Measurements from ENCODE around the gene MIA. TPM values are rescaled to one million over a fixed set of nuclear protein-coding genes. Genes with fewer than 3 reads are reported as not detected.

The MIA gene
- total and polyA plus RNA-seq, 9 of the 15 experiments (the other 6 are each of a cell fraction or from before 2014, with no cell fraction given): 0.21 TPM; not detected in 8

DNA sequence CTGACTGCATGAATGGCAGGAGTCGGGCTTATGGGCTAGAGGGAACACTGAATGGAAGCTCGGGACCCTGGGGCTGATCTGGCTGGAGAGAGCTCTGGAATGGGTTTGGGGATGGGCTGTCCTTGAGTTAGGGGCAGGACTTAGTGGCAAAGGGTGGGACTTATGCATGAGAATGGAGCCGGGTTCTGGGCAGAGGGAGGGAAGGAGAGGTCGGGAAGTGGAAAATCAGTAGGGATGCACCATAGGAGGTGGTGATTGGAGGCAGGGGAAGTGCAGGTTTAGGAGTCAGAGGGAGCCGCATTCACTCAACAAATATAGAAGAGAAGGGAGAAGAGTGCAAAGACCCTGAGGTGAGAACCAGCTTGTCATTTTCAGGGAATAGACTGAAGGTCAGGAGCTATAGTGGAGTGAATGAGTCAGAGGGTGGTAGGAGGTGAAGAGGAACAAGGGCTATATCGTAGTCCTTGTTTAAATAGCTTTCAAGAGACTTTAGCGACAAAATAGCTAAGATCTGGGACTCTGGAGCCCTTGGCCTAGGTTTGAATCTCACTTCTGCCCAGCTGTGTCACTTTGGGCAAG lies 3.5 kb downstream of the MIA start (continued):
- TF ChIP-seq ZC3H11A (IDR thresholded peaks at IDR 0.05; ENCODE audit: low read depth, low read length): no peak
- 0 out of 4 replicates have a peak, but pooled peaks of 1 of the 2 experiments have one; percentile 37 for TF ChIP-seq ARNT (IDR thresholded peaks at IDR 0.05)
- TF ChIP-seq, protein P1, sequence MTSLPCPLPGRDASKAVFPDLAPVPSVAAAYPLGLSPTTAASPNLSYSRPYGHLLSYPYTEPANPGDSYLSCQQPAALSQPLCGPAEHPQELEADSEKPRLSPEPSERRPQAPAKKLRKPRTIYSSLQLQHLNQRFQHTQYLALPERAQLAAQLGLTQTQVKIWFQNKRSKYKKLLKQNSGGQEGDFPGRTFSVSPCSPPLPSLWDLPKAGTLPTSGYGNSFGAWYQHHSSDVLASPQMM (CRISPR knock-in tag; IDR thresholded peaks at IDR 0.05): no peak
- TF ChIP-seq HDAC1 (IDR thresholded peaks at IDR 0.05): peak in 1 of 2 experiments; percentile 5; a peak in 1 of 4 replicates
- 0 out of 2 replicates have a peak, but pooled peaks have one; percentile 20 for TF ChIP-seq ZC3H8 (IDR thresholded peaks at IDR 0.05)
- no peak for TF ChIP-seq KLF1 (tag; IDR thresholded peaks at IDR 0.05)
- TF ChIP-seq PHF21A (IDR thresholded peaks at IDR 0.05; ENCODE audit: borderline replicate concordance, low read depth): no peak
- TF ChIP-seq, protein P2, sequence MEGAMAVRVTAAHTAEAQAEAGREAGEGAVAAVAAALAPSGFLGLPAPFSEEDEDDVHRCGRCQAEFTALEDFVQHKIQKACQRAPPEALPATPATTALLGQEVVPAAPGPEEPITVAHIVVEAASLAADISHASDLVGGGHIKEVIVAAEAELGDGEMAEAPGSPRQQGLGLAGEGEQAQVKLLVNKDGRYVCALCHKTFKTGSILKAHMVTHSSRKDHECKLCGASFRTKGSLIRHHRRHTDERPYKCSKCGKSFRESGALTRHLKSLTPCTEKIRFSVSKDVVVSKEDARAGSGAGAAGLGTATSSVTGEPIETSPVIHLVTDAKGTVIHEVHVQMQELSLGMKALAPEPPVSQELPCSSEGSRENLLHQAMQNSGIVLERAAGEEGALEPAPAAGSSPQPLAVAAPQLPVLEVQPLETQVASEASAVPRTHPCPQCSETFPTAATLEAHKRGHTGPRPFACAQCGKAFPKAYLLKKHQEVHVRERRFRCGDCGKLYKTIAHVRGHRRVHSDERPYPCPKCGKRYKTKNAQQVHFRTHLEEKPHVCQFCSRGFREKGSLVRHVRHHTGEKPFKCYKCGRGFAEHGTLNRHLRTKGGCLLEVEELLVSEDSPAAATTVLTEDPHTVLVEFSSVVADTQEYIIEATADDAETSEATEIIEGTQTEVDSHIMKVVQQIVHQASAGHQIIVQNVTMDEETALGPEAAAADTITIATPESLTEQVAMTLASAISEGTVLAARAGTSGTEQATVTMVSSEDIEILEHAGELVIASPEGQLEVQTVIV (CRISPR knock-in tag; IDR thresholded peaks at IDR 0.05; ENCODE audit: borderline replicate concordance): no peak
- 0 out of 2 replicates have a peak, but pooled peaks have one; percentile 40 for TF ChIP-seq SMARCA4 (IDR thresholded peaks at IDR 0.05)
- no peak for TF ChIP-seq ELF4 (CRISPR knock-in tag; IDR thresholded peaks at IDR 0.05)
- TF ChIP-seq, protein P3, sequence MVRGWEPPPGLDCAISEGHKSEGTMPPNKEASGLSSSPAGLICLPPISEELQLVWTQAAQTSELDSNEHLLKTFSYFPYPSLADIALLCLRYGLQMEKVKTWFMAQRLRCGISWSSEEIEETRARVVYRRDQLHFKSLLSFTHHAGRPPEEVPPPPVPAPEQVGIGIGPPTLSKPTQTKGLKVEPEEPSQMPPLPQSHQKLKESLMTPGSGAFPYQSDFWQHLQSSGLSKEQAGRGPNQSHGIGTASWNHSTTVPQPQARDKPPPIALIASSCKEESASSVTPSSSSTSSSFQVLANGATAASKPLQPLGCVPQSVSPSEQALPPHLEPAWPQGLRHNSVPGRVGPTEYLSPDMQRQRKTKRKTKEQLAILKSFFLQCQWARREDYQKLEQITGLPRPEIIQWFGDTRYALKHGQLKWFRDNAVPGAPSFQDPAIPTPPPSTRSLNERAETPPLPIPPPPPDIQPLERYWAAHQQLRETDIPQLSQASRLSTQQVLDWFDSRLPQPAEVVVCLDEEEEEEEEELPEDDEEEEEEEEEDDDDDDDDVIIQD (CRISPR knock-in tag; IDR thresholded peaks at IDR 0.05): no peak
- no peak for TF ChIP-seq NCOA2 (IDR thresholded peaks at IDR 0.05; ENCODE audit: partially characterized antibody in 2 of 2)
- TF ChIP-seq, protein P4, sequence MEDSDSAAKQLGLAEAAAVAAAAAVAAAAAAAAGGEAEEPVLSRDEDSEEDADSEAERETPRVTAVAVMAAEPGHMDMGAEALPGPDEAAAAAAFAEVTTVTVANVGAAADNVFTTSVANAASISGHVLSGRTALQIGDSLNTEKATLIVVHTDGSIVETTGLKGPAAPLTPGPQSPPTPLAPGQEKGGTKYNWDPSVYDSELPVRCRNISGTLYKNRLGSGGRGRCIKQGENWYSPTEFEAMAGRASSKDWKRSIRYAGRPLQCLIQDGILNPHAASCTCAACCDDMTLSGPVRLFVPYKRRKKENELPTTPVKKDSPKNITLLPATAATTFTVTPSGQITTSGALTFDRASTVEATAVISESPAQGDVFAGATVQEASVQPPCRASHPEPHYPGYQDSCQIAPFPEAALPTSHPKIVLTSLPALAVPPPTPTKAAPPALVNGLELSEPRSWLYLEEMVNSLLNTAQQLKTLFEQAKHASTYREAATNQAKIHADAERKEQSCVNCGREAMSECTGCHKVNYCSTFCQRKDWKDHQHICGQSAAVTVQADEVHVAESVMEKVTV (CRISPR knock-in tag; IDR thresholded peaks at IDR 0.05): no peak
- TF ChIP-seq SMARCC2 (IDR thresholded peaks at IDR 0.05; ENCODE audit: low read depth): 0 out of 2 replicates have a peak, but pooled peaks have one; percentile 22
- TF ChIP-seq ZNF699 (CRISPR knock-in tag; IDR thresholded peaks at IDR 0.05; ENCODE audit: insufficient replicate concordance): no peak
- TF ChIP-seq FUS (optimal IDR thresholded peaks at IDR 0.05; ENCODE audit: low read depth, low read length): no peak
- no peak for TF ChIP-seq SREBF1 (IDR thresholded peaks at IDR 0.05; ENCODE audit: borderline replicate concordance, low read depth, low read length)
- 0 out of 2 replicates have a peak, but pooled peaks have one; percentile 24 for TF ChIP-seq JUN (IDR thresholded peaks at IDR 0.05; ENCODE audit: borderline replicate concordance, low read depth, low read length)
- no peak for TF ChIP-seq JUN (CRISPR knock-in tag; IDR thresholded peaks at IDR 0.05; ENCODE audit: borderline replicate concordance)
- TF ChIP-seq, protein P5, sequence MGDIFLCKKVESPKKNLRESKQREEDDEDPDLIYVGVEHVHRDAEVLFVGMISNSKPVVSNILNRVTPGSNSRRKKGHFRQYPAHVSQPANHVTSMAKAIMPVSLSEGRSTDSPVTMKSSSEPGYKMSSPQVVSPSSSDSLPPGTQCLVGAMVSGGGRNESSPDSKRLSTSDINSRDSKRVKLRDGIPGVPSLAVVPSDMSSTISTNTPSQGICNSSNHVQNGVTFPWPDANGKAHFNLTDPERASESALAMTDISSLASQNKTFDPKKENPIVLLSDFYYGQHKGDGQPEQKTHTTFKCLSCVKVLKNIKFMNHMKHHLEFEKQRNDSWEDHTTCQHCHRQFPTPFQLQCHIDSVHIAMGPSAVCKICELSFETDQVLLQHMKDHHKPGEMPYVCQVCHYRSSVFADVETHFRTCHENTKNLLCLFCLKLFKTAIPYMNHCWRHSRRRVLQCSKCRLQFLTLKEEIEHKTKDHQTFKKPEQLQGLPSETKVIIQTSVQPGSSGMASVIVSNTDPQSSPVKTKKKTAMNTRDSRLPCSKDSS (IDR thresholded peaks at IDR 0.05; ENCODE audit: low read depth, partially characterized antibody): no peak

Measured in K562 (cell line).